T1000 (cell line): ENCODE measurements around the gene TRIM71.
"Not testable (repeated sequence)": the region's sequence is repeated elsewhere in the genome, so short reads cannot be mapped to it uniquely, and the experiment has no call there.

Source experiments
- DNase-seq: peaks from one replicate; lab custom pipeline; 2025; ENCODE audit warnings: mixed read lengths; lab: John Stamatoyannopoulos, UW

TRIM71 gene

DNA sequence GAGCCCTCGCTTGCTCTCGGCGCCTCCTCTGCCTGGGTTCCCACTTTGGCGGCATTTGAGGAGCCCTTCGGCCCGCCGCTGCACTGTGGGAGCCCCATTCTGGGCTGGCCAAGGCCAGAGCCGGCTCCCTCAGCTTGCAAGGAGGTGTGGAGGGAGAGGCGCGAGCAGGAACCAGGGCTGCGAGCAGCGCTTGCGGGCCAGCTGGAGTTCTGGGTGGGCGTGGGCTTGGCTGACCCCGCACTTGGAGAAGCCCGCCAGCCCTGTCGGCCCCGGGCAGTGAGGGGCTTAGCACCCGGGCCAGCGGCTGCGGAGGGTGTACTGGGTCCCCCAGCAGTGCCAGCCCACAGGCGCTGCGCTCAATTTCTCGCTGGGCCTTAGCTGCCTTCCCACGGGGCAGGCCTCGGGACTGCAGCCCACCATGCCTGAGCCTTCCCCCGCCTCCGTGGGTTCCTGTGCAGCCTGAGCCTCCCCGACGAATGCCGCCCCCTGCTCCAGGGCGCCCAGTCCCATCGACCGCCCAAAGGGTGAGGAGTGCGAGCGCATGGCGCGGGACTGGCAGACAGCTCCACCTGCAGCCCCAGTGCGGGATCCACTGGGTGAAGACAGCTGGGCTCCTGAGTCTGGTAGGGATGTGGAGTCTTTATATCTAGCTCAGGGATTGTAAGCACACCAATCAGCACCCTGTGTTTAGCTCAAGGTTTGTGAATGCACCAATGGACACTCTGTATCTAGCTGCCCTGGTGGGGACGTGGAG, 121.9 kb downstream of the TRIM71 start:
- not testable (repeated sequence) for DNase-seq

DNA sequence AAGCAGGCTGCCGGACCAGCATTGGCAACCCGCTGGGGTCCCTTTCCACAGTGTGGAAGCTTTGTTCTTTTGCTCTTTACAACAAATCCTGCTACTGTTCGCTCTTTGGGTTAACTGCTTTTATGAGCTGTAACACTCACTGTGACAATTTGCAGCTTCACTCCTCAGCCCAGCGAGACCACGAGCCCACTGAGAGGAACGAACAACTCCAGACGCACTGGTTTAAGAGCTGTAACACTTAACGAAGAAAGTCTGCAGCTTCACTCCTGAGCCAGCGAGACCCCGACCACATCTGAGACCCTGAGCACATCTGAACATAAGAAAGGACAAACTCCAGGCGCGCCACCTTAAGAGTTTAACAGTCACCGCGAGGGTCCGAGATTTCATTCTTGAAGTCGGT, 122.9 kb downstream of the TRIM71 start:
- DNase-seq, result no peak

- DNase-seq, result no peak
Measured at GRCh38 chr3:32945136-32945535, 127.3 kb downstream of the TRIM71 start.

DNA sequence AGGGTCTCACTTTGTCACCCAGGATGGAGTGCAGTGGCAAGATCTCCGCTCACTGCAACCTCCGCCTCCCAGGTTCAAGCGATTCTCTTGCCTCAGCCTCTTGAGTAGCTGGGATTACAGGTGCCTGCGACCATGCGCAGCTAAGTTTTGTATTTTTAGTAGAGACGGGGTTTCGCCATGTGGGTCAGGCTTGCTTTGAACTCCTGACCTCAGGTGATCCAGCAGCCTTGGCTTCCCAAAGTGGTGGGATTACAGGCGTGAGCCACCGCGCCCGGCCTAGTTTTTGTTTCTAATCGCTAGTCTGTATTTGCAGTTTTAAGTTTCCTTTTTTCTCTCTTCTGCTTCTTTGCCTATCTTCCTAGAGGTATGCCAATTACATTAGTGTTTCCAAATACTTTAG, 127.8 kb downstream of the TRIM71 start:
- not testable (repeated sequence) for DNase-seq

DNA sequence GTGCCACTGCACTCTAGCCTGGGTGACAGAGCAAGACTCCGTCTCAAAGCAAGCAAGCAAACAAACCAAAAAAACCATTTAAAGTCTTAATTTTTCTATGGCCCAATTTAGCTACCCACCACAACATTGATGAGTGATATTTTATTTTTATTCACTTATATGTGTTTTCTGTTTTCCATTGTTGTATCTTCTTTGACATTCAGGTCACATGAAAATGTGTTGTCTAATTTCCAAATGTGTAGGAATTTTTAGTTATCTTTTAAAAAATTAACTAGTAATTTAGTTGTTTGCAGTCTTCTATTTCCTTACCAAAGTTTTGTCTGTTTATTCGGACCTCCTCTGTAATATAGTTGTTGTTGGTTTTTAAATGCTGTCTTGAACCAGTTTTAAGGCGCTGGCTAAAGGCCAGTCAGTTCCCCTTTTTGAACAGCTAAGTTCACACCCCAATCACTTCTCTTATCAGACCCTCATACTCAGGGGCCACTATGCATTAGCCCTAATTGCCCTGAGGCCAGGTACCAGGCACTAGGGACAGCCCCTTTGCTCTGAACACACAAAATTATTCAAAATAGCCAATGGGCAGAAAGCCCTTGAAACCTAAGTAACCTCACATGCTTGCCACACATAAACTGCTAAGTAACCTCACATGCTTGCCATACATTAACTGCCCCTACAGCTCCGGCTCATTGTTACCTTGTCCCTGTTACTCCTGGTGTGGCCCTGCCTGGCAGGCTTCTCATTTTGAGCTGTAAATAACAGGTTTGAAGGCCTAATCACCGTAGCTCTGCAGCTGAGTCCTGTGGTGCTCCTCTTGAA, 129.4 kb downstream of the TRIM71 start:
- no peak for DNase-seq
